T-helper 9 cell (primary cell): ENCODE measurements around the gene MZT2B.
"Not testable (repeated sequence)": the region's sequence is repeated elsewhere in the genome, so short reads cannot be mapped to it uniquely, and the experiment has no call there.

Experiments used
- DNase-seq: peaks from one replicate; pipeline ENCODE4 v3.0.0-alpha.2; 2020

Gene MZT2B

DNA sequence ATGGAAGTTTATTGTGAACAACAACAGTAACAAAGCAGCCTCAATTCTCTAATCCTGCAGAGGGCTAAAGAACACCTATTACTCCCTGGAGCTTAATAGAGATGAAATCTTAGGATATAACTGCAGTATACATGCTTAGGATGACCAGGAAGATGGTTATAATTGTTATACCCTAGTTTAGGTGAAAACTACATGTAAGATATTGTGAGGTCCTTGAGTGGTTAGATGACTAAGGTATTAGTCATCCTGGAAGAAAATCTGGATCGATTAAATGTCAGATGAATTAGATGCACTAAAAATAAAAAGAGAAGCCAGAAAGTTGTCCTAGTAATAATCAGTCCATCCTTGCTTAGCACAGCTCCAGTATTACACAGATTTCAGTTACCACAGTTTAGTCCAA, 38.4 kb downstream of the MZT2B start:
- DNase-seq: not testable (repeated sequence)

DNA sequence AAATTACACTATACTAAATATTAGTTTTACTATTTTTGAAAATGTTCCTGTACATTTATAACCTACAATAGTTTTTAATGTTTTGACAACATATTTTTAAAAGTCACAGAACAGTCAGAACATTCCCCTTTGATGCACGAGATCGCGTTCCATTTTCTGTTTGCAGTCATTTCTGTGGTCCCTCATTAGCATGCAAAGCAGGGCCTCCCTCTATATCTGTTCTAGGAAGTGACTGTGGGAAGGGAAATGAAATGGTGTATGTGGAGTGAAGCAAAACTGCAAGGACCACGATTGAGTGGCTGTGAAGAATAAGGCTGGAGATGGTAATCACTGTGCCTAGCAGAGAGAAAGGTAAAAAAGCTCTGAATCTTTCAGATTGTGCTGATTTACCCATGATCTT, 40.5 kb downstream of the MZT2B start:
- DNase-seq: not testable (repeated sequence)

DNA sequence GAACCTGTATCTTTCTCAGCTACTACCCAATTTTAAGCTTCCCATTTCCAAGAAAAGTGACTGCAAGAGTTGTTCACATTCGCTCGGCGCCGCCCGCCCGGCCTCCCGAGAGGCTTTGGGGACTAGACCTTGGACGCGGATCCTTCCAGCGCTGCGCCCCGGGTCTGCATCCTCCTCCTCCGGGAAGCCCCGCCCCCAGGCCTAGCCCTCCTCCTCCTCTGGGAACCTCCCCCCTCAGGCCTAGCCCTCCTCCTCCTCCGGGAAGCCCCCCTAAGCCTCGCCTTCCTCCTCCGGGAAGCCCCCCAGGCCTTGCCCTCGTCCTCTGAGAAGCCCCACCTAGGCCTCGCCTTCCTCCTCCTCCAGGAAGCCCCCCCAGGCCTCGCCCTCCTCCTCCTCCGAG, 45.9 kb downstream of the MZT2B start:
- not testable (repeated sequence) for DNase-seq

DNA sequence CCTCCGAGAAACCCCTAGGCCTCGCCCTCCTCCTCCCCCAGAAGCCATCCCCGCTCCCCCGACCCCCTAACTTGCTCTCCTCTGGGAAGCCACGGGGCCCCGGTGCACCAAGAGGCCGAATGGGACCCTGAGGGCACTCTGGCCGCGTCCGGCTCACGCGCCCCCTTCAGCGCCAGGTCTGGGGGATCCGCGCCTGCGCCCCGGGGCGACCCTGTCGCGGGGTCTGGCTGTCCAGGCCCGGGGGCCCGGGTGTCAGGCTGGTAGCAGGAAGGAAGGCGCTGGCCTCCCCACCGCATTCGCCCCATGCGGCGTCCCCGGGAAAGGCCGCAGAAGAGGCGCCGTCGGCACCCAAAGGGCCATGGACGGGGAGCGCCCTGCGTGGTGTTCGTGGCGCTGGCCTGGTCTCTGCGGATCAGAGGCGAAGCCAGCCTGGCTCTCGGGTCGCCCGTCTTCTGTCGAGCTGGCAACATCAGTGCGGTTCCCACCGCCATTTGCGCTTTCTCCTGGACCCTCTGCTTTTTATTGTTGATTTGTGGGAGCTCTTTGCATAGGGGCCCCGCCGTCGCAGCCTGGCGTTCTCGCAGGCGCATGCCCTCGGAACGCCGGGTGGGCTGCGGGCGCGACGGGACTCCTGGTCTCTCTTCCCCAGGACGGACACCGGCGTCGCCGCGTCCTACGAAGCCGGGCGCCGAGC, 46.6 kb downstream of the MZT2B start:
- DNase-seq: not testable (repeated sequence)

DNA sequence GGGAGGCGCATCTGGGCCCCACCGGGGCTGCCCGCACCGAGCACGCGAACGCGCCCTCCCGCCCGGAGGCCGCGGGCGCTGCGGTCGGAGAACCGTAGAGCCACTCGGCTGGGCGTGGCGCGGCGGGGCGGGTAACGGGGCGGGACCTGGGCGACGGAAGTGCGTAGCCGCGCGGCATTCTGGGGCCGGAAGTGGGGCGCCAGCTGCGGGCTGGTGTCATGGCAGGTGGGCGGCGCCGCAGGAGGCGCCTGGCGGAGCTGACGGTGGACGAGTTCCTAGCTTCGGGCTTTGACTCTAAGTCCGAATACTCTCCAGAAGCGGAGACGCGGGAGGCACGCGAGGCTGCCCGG, 47.1 kb downstream of the MZT2B start:
- DNase-seq: peak; percentile 5

DNA sequence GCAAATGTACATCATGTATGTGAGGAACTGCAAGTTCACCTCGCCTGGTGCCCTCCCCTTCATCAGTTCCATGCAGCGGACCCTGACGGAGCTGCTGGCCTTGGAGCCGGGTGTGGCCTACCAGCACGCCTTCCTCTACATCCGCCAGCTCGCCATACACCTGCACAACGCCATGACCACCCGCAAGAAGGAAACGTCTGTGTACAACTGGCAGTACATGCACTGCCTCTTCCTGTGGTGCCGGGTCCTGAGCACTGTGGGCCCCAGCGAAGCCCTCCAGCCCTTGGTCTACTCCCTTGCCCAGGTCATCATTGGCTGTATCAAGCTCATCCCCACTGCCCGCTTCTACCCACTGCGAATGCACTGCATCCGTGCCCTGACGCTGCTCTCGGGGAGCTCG, 48.3 kb downstream of the MZT2B start:
- DNase-seq: not testable (repeated sequence)

GRCh38 chr2:130230907-130231306, 48.8 kb downstream of the MZT2B start:
- not testable (repeated sequence) for DNase-seq

DNA sequence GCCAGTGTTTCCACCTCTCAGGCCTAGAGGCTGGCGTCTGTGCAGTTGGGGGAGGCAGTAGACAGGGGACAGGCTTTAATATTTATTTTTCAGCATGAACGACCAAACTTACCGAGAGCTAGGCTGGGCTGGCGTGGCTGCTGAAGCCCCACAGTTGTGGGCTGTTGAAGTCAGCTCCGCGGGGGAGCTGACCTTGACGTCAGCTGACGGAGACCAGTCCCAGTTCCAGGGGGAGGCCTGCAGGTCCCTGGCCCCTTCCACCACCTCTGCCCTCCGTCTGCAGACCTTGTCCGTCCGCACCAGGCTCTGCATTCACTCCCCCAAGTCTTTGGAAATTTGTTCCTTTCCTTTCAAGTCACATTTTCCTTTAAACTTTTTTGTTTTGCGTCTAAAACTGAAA, 49.6 kb downstream of the MZT2B start:
- no peak for DNase-seq

GRCh38 chr2:130233066-130233465, 51.0 kb downstream of the MZT2B start:
- not testable (repeated sequence) for DNase-seq

DNA sequence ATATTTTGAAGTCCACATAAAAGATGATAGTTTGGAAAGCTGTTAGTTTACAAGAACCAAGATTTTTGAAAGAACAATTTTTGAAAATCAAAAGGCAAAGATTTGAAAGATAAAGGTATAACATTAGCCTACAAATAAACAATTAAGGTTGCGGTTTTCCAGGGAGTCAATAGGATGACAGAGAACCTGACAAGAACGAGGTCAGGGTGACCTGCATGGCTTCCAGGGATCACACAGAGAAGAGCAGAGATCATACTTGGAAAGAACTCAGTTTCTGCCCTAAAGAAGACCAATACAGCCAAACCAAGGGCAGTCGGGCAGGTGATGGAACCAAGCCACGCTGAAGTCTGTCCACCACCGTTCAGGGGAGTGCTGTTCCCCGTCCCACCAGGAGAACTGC, 57.5 kb downstream of the MZT2B start:
- DNase-seq: not testable (repeated sequence)
